ENCODE data around the gene TFCP2L1.

TFCP2L1 gene

GRCh38 chr2:121191191-121192170, 93.5 kb downstream of the TFCP2L1 start:
- Histone ChIP-seq H3K27ac (no peak overlapping the region), H3K4me1 (peaks cover 0 to 13% (median 4%) of the 10 kb centered on the region in 4 donors), H3K36me3 (no peaks in the 10 kb centered on the region), H3K27me3 (no peaks in the 10 kb centered on the region), H3K9me3 (no peaks in the 10 kb centered on the region), H3K4me3 (no peak overlapping the region)
- TF ChIP-seq, protein P1, sequence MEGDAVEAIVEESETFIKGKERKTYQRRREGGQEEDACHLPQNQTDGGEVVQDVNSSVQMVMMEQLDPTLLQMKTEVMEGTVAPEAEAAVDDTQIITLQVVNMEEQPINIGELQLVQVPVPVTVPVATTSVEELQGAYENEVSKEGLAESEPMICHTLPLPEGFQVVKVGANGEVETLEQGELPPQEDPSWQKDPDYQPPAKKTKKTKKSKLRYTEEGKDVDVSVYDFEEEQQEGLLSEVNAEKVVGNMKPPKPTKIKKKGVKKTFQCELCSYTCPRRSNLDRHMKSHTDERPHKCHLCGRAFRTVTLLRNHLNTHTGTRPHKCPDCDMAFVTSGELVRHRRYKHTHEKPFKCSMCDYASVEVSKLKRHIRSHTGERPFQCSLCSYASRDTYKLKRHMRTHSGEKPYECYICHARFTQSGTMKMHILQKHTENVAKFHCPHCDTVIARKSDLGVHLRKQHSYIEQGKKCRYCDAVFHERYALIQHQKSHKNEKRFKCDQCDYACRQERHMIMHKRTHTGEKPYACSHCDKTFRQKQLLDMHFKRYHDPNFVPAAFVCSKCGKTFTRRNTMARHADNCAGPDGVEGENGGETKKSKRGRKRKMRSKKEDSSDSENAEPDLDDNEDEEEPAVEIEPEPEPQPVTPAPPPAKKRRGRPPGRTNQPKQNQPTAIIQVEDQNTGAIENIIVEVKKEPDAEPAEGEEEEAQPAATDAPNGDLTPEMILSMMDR (IDR thresholded peaks at IDR 0.05) = no peak
- intact Hi-C loops (cut with DNase I; ENCODE audit: low total_unique reads) = no loop called here
- peak in 1 of 2 donors; percentile 52 for DNase-seq

- no peaks in the 10 kb centered on the region for H3K36me3 ChIP-seq
- TF ChIP-seq, protein P1 (IDR thresholded peaks at IDR 0.05) = no peak
- H3K4me3 ChIP-seq = no peak overlapping the region
- no peaks in the 10 kb centered on the region for H3K27me3 ChIP-seq
- intact Hi-C loops (cut with DNase I; ENCODE audit: low total_unique reads) = no loop called here
- no peaks in the 10 kb centered on the region for H3K9me3 ChIP-seq
- DNase-seq = peak in 1 of 2 donors; percentile 50
- no peak overlapping the region for H3K27ac ChIP-seq
- no peaks in the 10 kb centered on the region for H3K4me1 ChIP-seq
These were observed 95.2 kb downstream of the TFCP2L1 start for GRCh38 chr2:121189661-121190381.

GRCh38 chr2:121189011-121189410, 96.0 kb downstream of the TFCP2L1 start:
- DNase-seq = peak; percentile 62 to 64
- H3K36me3 ChIP-seq = no peaks in the 10 kb centered on the region
- TF ChIP-seq, protein P1 (IDR thresholded peaks at IDR 0.05) = no peak
- no peak overlapping the region for H3K27ac ChIP-seq
- intact Hi-C loops (cut with DNase I; ENCODE audit: low total_unique reads) = no loop called here
- H3K27me3 ChIP-seq = no peaks in the 10 kb centered on the region
- no peaks in the 10 kb centered on the region for H3K9me3 ChIP-seq
- H3K4me3 ChIP-seq = no peak overlapping the region
- H3K4me1 ChIP-seq = no peaks in the 10 kb centered on the region

- H3K27ac ChIP-seq = no peak overlapping the region
- peak in 1 of 2 donors; percentile 56 for DNase-seq
- intact Hi-C loops (cut with DNase I; ENCODE audit: low total_unique reads) = no loop called here
These were observed 97.0 kb downstream of the TFCP2L1 start for GRCh38 chr2:121187982-121188411.

GRCh38 chr2:121187351-121187981, 97.5 kb downstream of the TFCP2L1 start:
- H3K27ac ChIP-seq = no peak overlapping the region
- intact Hi-C loops (cut with DNase I; ENCODE audit: low total_unique reads) = no loop called here
- no peaks in the 10 kb centered on the region for H3K9me3 ChIP-seq
- peak in 1 of 2 donors; percentile 49 for DNase-seq
- no peaks in the 10 kb centered on the region for H3K27me3 ChIP-seq
- H3K4me1 ChIP-seq = no peaks in the 10 kb centered on the region
- TF ChIP-seq, protein P1 (IDR thresholded peaks at IDR 0.05) = no peak
- H3K36me3 ChIP-seq = no peaks in the 10 kb centered on the region
- no peak overlapping the region for H3K4me3 ChIP-seq

More at GRCh38 chr2:121187982-121188411, 97.0 kb downstream of the TFCP2L1 start:
- no peaks in the 10 kb centered on the region for H3K9me3 ChIP-seq
- TF ChIP-seq, protein P1 (IDR thresholded peaks at IDR 0.05) = no peak
- no peaks in the 10 kb centered on the region for H3K4me1 ChIP-seq
- no peaks in the 10 kb centered on the region for H3K36me3 ChIP-seq
- no peaks in the 10 kb centered on the region for H3K27me3 ChIP-seq
- no peak overlapping the region for H3K4me3 ChIP-seq

Data from tibial artery (tissue), 4 donors.